ENCODE data around the gene DKC1. TPM values are rescaled to one million over a fixed set of nuclear protein-coding genes. Genes with fewer than 3 reads are reported as not detected.

The DKC1 gene
- total RNA-seq, 1 experiment from 2014 or later = 115 TPM

DNA sequence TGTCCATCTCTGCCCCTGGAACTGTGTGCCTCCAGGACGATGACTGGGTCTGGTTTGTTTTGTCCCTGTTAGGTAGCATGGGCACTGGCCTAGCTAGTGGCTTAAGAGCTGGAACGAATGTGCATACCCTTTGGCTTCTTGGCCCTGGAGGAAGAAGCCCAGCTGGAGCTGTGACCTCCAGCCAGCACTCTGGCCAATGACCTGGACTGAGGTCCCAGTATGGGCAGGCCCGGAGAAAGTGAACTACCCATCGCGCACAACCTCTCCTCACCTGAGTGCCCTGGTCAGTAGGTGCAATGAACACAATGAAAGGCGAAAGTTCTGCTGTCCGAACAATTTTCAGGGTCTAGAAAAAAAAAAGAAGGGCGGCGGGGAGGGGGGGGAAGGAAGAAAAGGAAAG is 18.3 kb downstream of the DKC1 start:
- Histone ChIP-seq H3K4me1 (ENCODE audit: insufficient read depth, low read length) (no peaks in the 10 kb centered on the region), H4K20me1 (ENCODE audit: low read length) (no peaks in the 10 kb centered on the region), H3K79me2 (ENCODE audit: low read length) (no peaks in the 10 kb centered on the region), H3K27ac (ENCODE audit: low read length) (no peak overlapping the region), H3F3A (ENCODE audit: low read length, unreplicated experiment) (no peaks in the 10 kb centered on the region), H3K36me3 (ENCODE audit: low read depth, low read length) (peaks cover 18% of the 10 kb centered on the region), H3K4me3 (ENCODE audit: low read length) (no peak overlapping the region), H3K4me2 (ENCODE audit: low read length) (no peak overlapping the region), H3K9ac (ENCODE audit: low read length) (no peak overlapping the region), H3K9me3 (ENCODE audit: low read length) (no peaks in the 10 kb centered on the region), H2AFZ (ENCODE audit: low read length) (no peak overlapping the region), H3K27me3 (ENCODE audit: low read length) (no peaks in the 10 kb centered on the region), H3K9me2 (replicated peaks; ENCODE audit: low read length) (no peaks in the 10 kb centered on the region)
- POLR2A ChIA-PET (ENCODE audit: unreplicated experiment) = no interaction called here
- ATAC-seq (no peak), DNase-seq (no peak)
- BruUV-seq (replicated peaks) = no TSS peak
- CTCF ChIA-PET = no interaction called here
- intact Hi-C loops (cut with micrococcal nuclease) = no loop called here
- TF ChIP-seq EZH2phosphoT487 (IDR thresholded peaks at IDR 0.05; ENCODE audit: borderline replicate concordance, low read length) = no peak
- TF ChIP-seq, protein P1, sequence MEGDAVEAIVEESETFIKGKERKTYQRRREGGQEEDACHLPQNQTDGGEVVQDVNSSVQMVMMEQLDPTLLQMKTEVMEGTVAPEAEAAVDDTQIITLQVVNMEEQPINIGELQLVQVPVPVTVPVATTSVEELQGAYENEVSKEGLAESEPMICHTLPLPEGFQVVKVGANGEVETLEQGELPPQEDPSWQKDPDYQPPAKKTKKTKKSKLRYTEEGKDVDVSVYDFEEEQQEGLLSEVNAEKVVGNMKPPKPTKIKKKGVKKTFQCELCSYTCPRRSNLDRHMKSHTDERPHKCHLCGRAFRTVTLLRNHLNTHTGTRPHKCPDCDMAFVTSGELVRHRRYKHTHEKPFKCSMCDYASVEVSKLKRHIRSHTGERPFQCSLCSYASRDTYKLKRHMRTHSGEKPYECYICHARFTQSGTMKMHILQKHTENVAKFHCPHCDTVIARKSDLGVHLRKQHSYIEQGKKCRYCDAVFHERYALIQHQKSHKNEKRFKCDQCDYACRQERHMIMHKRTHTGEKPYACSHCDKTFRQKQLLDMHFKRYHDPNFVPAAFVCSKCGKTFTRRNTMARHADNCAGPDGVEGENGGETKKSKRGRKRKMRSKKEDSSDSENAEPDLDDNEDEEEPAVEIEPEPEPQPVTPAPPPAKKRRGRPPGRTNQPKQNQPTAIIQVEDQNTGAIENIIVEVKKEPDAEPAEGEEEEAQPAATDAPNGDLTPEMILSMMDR (conservative IDR thresholded peaks at IDR 0.05; ENCODE audit: low read depth, low read length) = no peak
- no peak for TF ChIP-seq EZH2 (IDR thresholded peaks at IDR 0.05; ENCODE audit: low read length, unreplicated experiment)

DNA sequence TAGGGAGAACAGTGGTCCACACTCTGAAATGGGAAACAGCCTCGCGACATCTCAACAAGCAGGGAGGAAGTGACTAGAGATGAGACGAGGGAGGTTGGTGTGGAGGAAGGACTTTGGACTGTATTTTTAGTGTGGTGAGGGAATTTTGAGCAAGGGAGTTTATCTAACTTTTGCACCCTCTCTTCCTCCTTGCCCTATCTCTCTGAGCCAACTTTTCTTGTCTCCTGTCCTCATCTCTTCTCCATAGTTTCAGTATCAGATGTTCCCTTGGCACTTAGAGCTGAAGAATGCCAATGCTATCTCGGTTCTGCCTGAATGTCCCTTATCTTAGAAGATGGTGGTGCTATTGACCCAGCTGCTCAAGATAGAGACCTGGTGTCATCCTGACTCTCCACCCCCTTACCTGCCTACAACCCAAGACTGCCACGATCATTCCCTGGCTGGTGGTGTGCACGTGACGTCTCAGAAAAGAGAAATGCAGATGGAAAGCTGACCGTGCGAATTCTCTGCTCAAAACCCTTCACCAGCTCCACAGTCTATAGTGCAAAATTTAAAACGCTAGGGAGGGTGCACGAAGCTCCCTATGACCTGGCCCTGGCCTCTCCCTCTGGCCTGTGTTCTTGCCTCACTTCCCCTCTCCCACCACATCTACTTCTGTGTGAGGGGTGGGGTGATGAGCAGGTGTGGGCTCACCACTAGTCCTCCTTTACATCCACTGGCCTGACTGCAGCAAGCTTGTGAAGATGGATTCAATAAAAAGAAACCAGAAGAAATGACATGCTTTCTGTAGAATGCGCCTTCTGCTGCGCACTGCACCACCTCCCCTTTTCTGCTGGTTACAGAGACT is 21.7 kb downstream of the DKC1 start:
- CTCF ChIA-PET = no interaction called here

More for the DNA sequence above, 21.7 kb downstream of the DKC1 start:
- no peak for DNase-seq
- Histone ChIP-seq H3K79me2 (ENCODE audit: low read length) (no peaks in the 10 kb centered on the region), H3K9me3 (ENCODE audit: low read length) (no peaks in the 10 kb centered on the region), H3K4me3 (ENCODE audit: low read length) (no peak overlapping the region), H3K4me2 (ENCODE audit: low read length) (no peak overlapping the region), H3K27ac (ENCODE audit: low read length) (no peak overlapping the region), H2AFZ (ENCODE audit: low read length) (no peak overlapping the region), H3K4me1 (ENCODE audit: insufficient read depth, low read length) (no peaks in the 10 kb centered on the region), H3K27me3 (ENCODE audit: low read length) (no peaks in the 10 kb centered on the region), H4K20me1 (ENCODE audit: low read length) (no peaks in the 10 kb centered on the region), H3K9me2 (replicated peaks; ENCODE audit: low read length) (no peaks in the 10 kb centered on the region), H3K36me3 (ENCODE audit: low read depth, low read length) (no peaks in the 10 kb centered on the region; the same call in 1 of the 2 replicates), H3F3A (ENCODE audit: low read length, unreplicated experiment) (no peaks in the 10 kb centered on the region), H3K9ac (ENCODE audit: low read length) (no peak overlapping the region)
- no peak for ATAC-seq
- TF ChIP-seq EZH2phosphoT487 (IDR thresholded peaks at IDR 0.05; ENCODE audit: borderline replicate concordance, low read length) (no peak), EZH2 (IDR thresholded peaks at IDR 0.05; ENCODE audit: low read length, unreplicated experiment) (no peak)
- TF ChIP-seq, protein P1 (conservative IDR thresholded peaks at IDR 0.05; ENCODE audit: low read depth, low read length) = no peak
- BruUV-seq (replicated peaks) = no TSS peak
- intact Hi-C loops (cut with micrococcal nuclease) = no loop called here
- POLR2A ChIA-PET (ENCODE audit: unreplicated experiment) = no interaction called here
